GM19328 (cell line): ENCODE data around the gene CADPS2.

Source experiments
- ATAC-seq: cut with Tn5 transposase; IDR thresholded peaks from one replicate; pipeline ENCODE4 v1.9.1; 2021; ENCODE audit warnings: mild to moderate bottlenecking, moderate library complexity; ENCODE audit not compliant: unreplicated experiment

CADPS2 gene

DNA sequence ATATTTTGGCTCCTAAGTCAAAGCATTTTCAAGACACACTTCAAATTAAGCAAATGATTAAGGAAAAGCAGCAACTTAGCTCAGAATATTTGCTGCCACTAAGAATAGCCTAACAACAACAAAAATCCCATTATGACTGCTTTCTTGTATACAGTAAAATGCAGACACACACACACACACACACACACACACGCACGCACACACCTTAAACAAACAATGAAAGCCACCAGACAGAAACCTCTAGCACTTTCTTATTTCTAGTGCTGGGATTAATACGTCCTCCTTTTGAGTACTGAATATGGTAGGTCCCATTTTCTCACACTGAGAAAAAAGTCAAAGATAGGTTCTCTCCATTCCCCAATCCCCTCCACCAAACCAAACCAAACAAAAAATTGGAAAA is 558.3 kb downstream of the CADPS2 start:
- no peak for ATAC-seq

DNA sequence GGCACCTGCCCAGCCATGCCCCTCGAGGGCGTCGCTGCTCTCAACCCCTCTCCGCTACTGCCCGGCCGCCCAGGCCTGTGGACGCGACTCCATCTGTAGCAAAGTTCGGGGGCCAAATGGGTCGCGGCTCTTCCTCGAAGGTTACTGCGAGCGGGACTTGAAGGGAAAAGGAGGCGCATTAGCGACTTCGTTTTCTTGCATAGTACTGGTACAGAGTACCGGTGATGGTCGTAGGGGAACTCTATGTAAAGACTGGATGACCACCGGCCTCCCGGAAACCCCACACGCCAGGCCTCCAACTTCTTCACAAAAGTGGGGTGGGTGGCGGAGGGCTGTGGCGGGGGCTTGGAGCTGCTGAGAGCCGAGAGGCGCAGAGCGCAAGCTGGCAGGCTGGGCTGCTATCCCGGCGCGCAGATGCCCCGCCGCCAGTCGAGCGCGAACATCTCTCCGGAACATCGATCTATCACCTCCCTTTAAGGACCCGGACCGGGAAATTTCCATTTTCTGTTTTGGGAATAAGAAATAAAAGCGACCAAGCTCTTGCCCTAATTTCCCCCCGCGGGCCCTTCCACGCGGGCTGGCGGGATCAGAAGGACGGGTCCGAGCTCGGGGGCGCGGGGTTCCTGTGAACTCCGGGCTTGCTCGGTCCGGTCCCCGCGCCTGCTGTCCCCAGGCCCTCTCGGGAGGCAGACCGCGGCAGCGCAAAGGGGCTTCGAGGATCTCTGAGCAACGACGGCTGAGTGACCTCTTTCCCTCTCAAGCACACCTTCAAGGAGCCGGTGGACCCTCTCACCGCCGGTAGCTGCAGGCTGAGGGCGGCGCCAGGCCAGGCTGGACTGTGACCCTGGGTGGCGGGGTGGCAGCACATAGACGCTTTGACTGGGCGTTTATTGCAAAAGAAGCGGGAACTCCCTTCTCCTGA is 569.5 kb downstream of the CADPS2 start:
- ATAC-seq, result no peak

DNA sequence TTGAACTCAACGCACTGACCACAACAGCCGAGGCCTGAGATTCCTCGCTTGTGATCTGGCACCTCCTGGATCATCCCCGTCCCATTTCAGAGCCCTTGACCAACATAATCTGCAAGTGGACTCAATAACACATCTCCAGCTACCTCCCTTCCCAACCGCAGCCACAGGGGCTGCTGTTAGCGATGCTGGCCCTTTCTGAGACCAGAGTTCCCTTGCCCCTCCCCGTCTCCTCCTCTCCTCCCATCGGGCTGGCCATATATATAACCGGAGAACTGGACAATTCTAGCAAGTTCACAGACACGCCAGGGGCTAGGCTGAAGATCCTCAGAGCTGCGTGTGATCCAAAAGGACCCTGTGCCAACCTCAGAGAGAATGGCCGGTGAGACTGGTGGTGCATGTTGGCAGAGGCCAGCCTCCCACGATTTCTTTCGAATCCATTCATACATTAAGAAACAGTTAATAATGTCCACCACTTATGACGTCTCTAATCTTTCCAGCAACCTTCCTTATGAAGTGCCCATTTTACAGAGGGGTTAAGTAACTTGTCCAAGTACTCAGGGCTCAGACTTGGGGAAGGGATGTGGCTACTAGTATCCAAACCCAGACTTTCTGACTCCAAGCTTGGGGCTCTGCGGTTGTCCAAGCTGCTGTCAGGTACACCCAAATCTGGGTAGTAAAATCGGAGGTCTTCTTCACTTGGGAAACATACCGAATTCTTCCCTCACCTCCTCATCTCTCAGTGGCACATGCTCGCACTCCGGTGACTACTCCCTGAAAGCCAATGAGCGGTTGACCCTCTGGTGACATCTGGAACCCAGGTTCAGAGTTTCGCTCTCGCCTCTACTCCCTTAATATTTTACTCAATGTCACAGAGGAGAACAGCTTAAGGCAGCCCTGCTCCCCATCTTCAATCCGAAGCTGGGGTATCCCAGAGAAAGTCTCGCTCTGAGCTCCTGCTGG is 570.5 kb downstream of the CADPS2 start:
- ATAC-seq, result no peak

DNA sequence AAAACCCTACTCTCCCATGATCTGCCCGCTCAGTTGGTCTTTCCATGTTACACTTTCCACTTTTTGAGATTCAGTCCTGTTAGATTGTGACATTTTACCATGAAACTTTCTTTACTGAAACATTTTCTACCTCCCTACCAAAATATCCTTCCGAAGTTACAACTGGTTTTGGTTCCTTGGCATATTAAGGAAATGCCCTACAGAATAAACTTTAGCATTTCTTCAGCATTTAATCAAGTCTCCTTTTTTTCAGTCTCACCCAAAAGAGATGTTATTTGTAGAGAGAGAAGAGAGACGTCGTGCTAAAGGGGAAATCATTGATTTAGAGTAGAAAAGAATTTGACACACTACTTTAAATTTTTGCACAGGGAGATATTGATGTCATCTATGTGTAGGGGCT is 572.0 kb downstream of the CADPS2 start:
- no peak for ATAC-seq

DNA sequence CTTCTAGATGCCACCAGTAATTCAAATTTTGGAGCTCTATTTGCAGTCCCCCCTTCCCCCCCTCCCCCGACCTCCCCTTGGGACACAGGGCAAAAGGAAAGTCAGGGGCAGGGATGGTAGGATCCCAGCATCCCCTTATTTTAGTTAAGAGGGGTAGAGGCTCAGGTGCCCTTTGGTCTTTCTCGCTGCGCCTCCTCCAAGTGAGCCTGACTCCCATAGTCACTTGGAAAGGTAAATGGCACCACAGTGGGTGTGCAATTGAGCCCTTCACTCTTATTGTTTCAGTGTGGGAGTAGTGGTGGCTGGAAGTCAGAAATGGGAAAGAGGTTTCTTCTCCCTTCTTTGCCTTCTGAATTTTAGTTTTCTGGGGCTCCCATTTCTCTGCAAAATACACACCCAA is 573.5 kb downstream of the CADPS2 start:
- no peak for ATAC-seq

DNA sequence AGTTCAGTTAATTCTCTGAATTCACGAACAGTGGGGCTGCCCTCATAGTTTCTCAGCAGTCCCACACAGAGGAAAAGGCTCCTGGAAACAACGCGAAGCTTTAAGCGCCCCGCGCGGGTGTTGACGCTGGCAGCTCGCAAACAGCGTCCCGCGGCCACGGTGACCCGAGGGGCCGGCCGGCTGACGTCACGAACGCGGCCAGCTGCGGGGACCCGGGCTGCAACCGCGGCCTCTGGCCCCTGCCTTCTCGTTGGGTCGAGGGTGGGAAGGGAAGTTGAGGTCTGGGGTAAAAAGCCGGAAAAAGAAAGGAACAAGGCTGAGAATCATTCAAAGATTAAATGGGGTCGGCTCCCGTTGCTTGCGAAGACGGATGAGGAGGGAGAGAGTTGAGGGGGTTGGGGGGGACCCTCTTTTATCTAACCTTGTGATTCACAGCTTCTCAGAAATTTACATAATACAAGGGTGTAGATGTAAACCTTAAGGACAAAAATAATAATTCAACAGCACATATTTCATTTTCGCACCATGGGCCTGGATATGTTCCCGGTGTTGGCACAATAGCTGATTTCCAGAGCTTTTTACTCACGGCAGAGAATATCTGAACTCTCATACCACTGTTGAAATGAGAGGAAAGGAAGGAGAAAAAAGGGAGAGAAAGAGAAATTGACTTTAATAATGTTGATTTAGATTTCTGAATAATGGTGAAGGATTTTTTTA is 574.4 kb downstream of the CADPS2 start:
- ATAC-seq, result no peak

DNA sequence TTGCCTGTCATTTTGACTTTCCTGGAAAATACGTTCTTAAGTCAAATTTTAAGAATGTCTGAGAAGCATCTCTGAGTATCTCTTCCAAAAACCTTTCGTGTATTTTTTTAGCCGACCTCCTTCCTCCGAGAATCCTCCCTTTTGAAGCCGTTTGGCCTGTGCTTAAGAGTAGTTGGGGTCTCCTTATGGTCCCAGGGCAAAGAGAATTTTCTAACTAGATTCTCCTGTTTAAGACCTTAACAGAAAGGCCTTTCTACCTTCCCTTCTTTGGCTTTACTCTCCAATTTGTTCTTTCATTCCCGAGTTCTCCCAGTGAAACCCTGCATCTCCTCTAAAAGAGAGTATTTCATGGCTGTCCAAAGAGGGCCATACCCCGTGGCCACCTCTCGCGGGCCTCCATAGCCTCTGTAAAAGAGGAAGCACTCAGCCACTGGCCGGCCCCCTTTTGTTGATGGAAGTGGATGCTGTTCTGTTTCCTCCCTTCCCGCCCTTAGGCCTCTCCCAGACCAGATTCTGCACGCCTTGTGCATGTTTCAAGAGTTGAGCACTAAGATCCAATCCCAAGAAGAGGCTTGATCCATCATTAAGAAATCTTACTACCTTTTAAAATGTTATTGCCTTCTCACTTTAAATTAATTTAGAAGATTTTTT is 575.1 kb downstream of the CADPS2 start:
- ATAC-seq, result no peak

DNA sequence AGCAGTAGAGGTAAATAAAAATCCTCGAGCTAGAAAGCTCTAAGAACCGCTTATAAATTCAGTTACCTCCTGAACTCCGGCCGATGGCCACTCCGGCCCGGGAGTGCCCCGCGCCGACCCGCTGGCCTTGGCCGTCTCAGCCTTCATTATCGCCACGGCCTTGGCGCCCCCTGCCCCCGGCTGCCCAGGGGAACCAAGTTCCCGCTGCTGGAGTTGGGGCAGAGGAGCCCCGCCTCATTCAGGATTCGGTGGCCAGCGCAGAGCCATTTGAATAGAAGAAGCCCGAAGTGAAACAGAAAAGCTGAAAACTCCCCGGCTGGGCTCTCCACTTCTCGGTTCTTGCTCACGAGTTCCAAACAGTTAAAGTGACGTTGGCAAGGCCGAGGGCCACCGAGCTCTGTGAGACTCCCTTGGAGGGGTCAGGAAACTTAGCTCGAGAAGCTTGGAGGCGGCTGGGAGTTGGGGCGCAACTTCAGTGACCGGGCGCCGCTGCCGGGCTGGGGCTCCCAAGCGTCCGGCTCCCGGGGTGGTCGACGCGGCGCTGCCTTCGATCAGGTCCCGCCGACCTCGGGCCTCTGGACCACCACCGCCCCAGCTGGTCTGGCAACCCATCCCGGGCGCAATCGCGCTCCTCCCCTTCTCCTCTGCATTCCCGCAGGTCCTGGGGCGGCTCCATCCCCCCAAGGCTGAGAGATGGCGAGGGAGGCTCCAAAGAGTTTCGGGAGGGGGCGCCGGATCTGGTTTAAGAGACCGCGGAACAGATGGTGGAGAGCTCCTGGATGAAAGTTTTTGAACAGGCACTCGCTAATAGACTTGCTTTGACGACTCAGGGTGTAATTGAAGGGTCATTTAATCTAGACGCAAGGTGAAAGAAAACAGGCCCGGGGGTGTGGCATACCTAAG is 575.9 kb downstream of the CADPS2 start:
- no peak for ATAC-seq

DNA sequence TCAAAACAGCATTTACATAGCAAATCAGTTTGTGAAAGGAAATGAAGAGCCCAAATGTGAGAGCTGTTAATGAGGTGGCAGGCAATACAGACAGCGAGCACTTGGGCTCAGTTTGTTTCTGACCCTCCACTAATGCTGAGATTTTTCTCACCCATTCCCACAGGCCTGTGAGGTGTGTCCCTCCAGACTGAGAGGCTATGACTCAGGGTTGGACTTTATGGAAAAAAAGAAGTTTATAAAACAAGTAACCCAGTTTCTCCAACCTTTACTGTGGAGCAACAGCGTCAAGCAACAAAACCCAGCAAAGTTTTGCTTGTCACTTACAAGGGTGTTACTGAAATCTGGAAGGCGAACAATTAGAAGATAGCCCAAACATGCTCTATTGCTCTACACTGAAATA is 576.8 kb downstream of the CADPS2 start:
- no peak for ATAC-seq

DNA sequence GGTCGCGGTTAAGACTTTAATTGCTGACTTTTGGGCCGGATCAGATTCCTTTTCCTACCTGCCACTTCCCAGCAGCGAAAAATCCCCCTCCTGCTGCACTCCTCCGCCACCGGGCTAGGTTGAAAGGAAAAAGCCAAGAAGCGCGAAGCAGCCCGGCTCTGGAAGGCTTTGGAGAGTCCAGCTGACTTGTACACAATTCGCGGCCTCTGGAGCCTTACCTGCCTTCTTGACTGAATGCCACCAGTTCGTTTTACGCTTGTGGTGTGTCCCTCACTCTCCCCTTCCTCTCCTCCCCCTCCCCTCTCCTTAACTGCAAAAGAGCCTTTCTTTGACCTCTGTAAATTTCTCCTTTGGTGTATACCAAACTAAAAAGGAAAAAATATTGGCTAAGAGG is 579.0 kb downstream of the CADPS2 start:
- ATAC-seq, result no peak

DNA sequence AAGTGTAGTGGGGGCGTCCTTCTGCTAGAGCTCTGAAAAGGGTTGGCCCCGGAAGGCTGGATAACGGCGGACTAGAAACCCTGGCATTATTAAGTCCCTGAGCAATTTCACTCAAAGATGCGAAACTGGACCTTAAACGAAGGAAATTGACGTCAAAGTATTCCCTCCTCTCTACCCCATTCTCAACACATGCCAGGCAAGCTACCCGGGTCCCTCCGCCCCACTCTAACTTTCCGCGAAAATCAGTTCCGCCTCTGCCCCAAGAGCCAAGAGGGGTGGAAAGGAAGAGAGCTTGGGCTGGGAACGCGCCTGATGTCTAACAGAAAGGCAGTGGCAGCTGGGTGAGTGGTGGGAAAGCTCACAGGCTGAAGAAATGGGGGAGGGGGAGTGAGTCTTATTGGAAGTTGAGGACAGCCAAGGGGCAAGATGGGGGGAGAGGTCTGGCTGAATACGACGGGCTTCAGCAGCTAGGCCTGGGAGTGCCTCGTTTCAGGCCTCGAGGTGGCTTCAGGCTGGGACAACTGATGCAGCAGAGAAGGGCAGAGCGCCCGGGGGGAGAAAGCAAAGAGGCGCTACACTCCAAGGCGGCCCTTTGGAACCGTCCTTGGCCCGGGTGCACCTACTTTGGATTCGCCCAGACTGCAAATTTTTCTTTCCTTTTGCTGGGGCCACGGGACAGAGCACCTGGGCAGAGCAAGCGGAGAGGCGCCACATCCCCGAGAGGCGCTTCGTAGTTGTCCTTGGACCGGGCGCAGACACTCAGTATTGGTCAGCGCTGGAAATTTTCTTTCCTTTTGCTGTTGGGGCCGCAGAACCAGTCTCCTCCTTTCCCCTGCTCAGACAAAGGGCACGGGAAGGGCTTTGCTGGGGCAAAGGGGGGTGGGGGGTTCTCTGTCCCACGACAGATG is 579.7 kb downstream of the CADPS2 start:
- no peak for ATAC-seq

DNA sequence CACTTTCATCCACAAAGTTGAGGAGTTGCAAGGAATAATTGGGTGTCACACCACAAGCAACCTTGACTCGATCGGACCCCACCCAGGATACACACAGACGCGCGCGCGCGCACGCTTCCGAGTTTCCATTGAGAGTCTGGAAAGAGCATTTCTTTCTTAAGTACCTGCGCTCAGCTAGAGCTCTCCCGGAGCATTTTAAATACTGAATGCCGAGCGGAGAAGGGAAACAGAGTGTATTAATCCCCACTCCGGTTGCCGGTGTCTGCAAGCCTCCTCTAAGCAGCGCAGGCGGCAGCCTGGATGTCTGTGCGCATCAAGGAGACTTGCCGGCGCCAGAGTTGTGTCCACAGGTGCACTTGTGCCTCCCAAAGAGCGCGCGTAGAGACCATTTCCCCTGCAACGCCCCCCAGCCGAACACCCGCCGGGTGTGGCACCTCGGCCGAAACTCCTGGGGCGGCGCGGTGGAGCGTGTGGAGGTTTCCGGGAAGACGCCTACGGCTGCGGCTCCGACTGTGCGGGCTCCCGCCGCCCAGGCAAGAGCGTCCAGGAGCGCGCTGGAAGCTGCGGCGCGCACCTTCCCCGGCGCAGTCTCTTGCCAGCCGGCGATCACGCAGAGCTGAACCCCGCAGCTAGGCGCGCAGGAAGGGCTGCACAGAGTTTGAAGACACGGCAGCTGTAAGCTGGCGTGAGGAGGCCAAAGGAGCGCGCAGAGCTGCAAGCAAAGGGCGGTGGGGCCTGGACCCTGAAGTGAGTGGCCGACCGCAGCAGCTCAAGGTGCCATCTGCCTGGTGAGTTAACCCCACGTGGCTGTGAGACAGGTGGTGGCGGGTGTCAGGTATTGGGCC is 580.6 kb downstream of the CADPS2 start:
- ATAC-seq, result no peak

DNA sequence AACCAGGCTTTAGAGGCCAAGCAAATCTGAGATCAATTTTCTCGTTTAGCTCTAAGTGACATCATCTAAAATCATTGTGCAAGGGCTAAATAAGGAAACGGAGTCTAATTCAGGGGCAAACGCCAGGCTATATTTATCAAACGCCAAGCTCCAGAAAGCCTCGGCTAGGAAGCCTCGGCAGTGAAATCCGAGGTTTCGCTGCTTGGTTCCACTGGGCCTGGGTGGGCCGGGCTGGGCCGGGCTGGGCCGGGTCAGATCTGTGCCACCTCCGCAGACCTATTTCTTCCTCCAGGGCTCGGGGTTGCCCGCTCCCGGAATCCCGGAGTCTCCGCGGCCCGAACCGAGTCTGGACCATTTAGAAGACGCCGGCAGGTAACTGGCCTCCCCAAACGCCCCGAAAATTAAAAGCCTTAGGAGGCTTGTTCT is 581.3 kb downstream of the CADPS2 start:
- no peak for ATAC-seq

DNA sequence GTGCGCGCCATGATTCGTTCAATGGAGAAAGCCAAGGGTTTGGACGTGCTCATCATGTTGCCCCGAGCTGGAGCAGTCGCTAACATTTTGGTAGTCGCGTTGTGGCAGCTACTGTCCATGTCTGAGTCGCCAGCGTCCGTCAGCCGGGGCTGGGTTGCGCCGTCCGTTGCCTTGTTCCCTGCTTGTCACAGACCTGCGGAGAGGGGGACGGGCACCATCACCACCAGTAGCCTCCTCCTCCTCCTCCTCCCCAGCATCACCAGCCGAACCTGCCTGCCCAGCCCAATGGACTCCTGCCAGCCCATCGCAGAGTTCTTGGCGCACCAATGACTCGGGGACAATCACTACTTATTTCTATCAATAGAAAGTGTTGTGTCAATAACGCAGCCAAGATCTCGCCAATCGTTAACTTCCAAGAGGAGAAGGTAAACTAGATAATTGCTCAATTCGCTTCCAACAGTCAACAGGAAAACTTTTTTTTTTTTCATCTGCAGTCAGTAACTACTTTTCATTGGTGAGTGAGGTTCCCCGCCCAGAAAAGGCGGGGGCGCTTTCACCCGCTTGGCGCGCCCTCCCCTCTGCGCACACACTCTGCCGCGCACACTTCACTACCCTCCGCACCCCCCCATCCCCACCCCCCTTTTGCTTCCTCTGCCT is 581.8 kb downstream of the CADPS2 start, which contains the start of gene FEZF1:
FEZF1 (minus strand) TSS at position 432 of the 657 bp plus-strand sequence; CDS start at position 119, 313 bp downstream.
- ATAC-seq, result no peak

DNA sequence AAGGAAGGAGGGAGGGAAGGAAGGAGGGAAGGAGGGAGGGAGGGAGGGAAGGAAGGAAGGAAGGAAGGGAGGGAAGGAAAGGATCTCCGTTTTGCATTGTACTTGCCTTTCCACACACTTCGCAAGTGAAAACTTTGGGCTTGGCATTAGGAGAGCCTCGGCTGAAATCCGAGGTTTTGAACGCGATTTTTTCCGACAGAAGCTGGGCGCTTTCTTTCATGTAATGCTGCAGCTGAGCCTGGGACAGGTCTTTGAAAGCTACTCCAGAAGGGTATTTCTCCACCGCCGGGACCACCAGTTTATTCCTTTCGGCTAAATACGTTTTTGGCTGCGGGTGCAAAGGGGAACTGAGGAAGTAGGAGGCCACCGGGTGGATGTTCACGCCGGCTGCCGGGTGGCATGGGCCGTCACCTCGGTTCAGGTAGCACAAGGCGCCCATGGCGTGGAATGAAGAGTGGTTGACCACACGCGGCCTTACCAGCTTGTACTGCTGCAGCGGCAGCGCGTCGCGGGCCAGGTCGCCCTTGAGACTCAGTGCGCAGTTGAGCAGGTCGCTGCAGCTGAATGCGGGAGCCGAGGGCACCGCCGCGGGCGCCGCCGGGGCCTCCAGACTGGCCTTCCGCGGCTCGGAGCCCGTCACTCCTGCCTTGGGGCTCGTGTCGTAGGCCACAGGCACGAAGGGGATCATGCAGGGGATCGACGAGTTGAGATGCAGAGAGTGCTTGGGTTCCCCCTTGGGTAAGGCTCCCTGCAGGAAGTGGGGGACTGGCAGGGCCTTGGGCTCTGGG is 582.5 kb downstream of the CADPS2 start:
- no peak for ATAC-seq
